ENCODE results near the gene CDC20B. TPM values are rescaled to one million over a fixed set of nuclear protein-coding genes. Genes with fewer than 3 reads are reported as not detected.
"Not testable (repeated sequence)": the region's sequence is repeated elsewhere in the genome, so short reads cannot be mapped to it uniquely, and the experiment has no call there.

The CDC20B gene
- total and polyA plus RNA-seq, 2 donors from 2014 or later, result 0.88 TPM; not detected in 1

DNA sequence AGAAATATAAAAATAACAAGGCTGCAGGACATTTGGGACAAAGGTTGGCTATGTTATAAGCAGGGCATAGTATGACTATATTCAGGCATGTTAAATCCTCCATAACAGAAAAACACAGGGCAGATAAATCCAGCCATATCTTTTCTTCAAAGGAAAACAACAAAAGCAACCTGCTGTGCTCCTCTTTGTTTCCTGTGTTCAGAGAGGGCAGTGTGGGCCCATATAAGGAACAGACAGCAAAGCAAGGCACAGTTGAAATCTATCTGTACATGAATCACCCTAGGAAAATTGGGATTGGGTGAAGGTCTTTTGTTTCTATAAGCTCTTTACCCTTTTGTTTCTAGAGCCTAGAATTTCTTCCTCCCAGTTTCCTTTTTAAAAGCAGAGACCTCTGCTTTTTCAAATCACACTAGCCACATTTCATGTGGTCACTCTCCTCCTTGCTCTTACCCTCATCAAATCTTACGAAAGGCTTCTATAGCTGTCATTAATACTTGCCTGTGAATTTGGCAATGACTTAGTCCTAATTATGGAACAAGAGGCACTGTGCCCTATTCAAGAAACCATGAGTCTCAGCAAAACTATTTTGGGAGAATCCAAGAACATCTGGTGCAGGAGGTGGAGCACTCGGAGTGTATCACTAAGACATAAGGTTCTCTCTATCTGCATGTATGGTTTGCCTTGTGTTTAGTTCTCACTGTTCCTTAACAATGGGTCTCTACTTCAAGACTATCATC lies 68.8 kb downstream of the CDC20B start:
- TF ChIP-seq, protein P1, sequence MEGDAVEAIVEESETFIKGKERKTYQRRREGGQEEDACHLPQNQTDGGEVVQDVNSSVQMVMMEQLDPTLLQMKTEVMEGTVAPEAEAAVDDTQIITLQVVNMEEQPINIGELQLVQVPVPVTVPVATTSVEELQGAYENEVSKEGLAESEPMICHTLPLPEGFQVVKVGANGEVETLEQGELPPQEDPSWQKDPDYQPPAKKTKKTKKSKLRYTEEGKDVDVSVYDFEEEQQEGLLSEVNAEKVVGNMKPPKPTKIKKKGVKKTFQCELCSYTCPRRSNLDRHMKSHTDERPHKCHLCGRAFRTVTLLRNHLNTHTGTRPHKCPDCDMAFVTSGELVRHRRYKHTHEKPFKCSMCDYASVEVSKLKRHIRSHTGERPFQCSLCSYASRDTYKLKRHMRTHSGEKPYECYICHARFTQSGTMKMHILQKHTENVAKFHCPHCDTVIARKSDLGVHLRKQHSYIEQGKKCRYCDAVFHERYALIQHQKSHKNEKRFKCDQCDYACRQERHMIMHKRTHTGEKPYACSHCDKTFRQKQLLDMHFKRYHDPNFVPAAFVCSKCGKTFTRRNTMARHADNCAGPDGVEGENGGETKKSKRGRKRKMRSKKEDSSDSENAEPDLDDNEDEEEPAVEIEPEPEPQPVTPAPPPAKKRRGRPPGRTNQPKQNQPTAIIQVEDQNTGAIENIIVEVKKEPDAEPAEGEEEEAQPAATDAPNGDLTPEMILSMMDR (IDR thresholded peaks at IDR 0.05; ENCODE audit: borderline replicate concordance, extremely low read depth, insufficient read depth), result no peak
- Histone ChIP-seq H3K4me3 (ENCODE audit: low read length in 3 of 3) (no peak overlapping the region), H3K36me3 (ENCODE audit: control insufficient read depth in 2 of 3, insufficient read depth in 3 of 3, low read length in 3 of 3) (no peaks in the 10 kb centered on the region), H3K9ac (ENCODE audit: low read length in 3 of 3) (no peak overlapping the region), H3K27me3 (ENCODE audit: control insufficient read depth, insufficient read depth, low read length) (no peaks in the 10 kb centered on the region), H3K4me1 (ENCODE audit: control insufficient read depth in 2 of 3, insufficient read depth in 2 of 3, low read depth in 1 of 3, low read length in 3 of 3) (no peaks in the 10 kb centered on the region), H3K9me3 (ENCODE audit: control insufficient read depth in 2 of 3, insufficient read depth in 1 of 3, low read length in 3 of 3) (no peaks in the 10 kb centered on the region), H3K27ac (ENCODE audit: low read depth in 2 of 2, low read length in 2 of 2) (no peak overlapping the region)
- DNase-seq (no peak), FAIRE-seq (no peak)
- intact Hi-C loops (cut with DNase I), result no loop called here

DNA sequence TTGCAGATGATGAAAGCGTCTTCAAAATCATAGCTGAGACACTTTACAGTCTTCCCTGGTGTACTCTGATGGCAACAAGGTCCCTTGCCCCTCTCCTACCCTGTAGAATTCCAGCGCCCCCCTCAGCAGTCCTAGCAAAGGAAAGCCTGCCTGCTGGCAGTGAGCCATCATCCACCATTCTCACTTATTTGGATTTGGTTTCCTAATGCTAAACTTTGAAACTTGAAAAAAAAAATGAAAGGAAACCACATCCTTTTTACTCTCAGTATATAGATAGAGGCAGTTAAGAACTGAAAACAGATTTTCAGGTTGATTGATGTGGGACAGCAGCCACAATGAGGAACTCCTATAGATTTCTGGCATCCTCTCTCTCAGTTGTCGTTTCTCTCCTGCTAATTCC lies 70.6 kb downstream of the CDC20B start, which contains the start of gene GZMA:
Gene GZMA, plus strand, starts transcription at position 299 of the 400 bp plus-strand sequence. Its CDS starts 37 bp downstream, at position 336.
- Histone ChIP-seq H3K9ac (ENCODE audit: low read length in 3 of 3) (no peak within 1 kb of the TSS), H3K36me3 (ENCODE audit: control insufficient read depth in 2 of 3, insufficient read depth in 3 of 3, low read length in 3 of 3) (no peaks in the 10 kb centered on the region), H3K4me3 (ENCODE audit: low read length in 3 of 3) (no peak within 1 kb of the TSS), H3K4me1 (ENCODE audit: control insufficient read depth in 2 of 3, insufficient read depth in 2 of 3, low read depth in 1 of 3, low read length in 3 of 3) (no peaks in the 10 kb centered on the region), H3K27ac (ENCODE audit: low read depth in 2 of 2, low read length in 2 of 2) (no peak within 1 kb of the TSS), H3K27me3 (ENCODE audit: control insufficient read depth, insufficient read depth, low read length) (no peaks in the 10 kb centered on the region), H3K9me3 (ENCODE audit: control insufficient read depth in 2 of 3, insufficient read depth in 1 of 3, low read length in 3 of 3) (no peaks in the 10 kb centered on the region)
- DNase-seq (no peak), FAIRE-seq (no peak)
- intact Hi-C loops (cut with DNase I), result no loop called here
- TF ChIP-seq, protein P1 (IDR thresholded peaks at IDR 0.05; ENCODE audit: borderline replicate concordance, extremely low read depth, insufficient read depth), result no peak

DNA sequence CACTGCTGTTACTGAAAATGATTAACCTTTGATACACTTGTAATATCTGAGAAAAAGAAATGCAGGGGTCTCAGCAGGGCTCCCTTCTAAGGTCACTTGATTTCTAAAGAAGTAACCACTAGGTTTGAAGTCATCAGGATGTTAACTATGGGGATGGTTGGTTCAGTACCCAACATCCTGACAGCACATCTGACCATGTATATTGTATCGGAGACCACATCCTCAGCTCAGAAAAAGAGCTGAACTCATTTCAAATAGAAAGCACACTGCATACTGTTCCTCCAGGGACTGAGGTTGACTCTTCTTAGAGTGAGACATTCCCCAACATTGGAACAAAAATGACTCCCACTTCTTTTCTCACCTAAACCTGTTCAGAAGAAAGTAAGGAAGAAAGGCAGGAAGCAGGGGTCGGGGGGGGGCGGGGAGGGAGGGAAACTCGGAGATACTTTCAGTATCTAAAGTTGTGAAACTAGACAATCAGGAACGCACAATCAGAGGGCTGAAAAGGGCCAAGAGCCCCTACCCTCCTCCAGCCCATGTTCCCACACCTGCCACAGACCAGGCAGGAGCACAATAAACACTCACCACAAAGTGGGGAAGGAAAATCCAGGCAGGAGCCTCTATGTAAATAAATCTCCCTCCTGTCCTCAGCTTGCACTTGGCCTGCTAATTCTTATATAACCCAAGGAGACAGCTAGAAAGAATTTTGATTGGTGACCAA lies 71.3 kb downstream of the CDC20B start:
- no peak for FAIRE-seq
- H3K9me3 ChIP-seq (ENCODE audit: control insufficient read depth in 2 of 3, insufficient read depth in 1 of 3, low read length in 3 of 3), result no peaks in the 10 kb centered on the region
- H3K27ac ChIP-seq (ENCODE audit: low read depth in 2 of 2, low read length in 2 of 2), result no peak overlapping the region
- no peaks in the 10 kb centered on the region for H3K36me3 ChIP-seq (ENCODE audit: control insufficient read depth in 2 of 3, insufficient read depth in 3 of 3, low read length in 3 of 3)
- TF ChIP-seq, protein P1 (IDR thresholded peaks at IDR 0.05; ENCODE audit: borderline replicate concordance, extremely low read depth, insufficient read depth), result no peak
- DNase-seq, result no peak
- no peaks in the 10 kb centered on the region for H3K27me3 ChIP-seq (ENCODE audit: control insufficient read depth, insufficient read depth, low read length)
- intact Hi-C loops (cut with DNase I), result no loop called here
- no peak overlapping the region for H3K4me3 ChIP-seq (ENCODE audit: low read length in 3 of 3)
- H3K9ac ChIP-seq (ENCODE audit: low read length in 3 of 3), result no peak overlapping the region
- no peaks in the 10 kb centered on the region for H3K4me1 ChIP-seq (ENCODE audit: control insufficient read depth in 2 of 3, insufficient read depth in 2 of 3, low read depth in 1 of 3, low read length in 3 of 3)

DNA sequence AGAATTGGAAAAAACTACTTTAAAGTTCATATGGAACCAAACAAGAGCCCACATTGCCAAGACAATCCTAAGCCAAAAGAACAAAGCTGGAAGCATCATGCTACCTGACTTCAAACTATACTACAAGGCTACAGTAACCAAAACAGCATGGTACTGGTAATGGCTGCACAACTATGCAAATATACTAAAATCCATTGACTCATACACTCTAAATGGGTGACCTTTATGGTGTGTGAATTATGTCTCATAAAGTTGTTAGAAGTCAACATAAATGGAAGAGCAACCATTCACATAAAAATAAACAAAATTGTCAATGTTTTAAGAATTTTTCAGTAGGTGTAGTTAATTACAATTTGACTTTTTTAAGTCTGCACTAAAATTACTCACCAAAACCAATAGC lies 71.8 kb downstream of the CDC20B start:
- H3K27me3 ChIP-seq (ENCODE audit: control insufficient read depth, insufficient read depth, low read length); FAIRE-seq; H3K36me3 ChIP-seq (ENCODE audit: control insufficient read depth in 2 of 3, insufficient read depth in 3 of 3, low read length in 3 of 3); intact Hi-C loops (cut with DNase I); H3K9ac ChIP-seq (ENCODE audit: low read length in 3 of 3); H3K27ac ChIP-seq (ENCODE audit: low read depth in 2 of 2, low read length in 2 of 2); H3K4me3 ChIP-seq (ENCODE audit: low read length in 3 of 3); DNase-seq; H3K9me3 ChIP-seq (ENCODE audit: control insufficient read depth in 2 of 3, insufficient read depth in 1 of 3, low read length in 3 of 3); H3K4me1 ChIP-seq (ENCODE audit: control insufficient read depth in 2 of 3, insufficient read depth in 2 of 3, low read depth in 1 of 3, low read length in 3 of 3): not testable (repeated sequence)
